ENCODE results near the gene PZP. TPM values are rescaled to one million over a fixed set of nuclear protein-coding genes. Genes with fewer than 3 reads are reported as not detected.

PZP gene
- total and polyA plus RNA-seq, 2 donors (not counting 1 experiment from before 2014, with no cell fraction given), result not detected

DNA sequence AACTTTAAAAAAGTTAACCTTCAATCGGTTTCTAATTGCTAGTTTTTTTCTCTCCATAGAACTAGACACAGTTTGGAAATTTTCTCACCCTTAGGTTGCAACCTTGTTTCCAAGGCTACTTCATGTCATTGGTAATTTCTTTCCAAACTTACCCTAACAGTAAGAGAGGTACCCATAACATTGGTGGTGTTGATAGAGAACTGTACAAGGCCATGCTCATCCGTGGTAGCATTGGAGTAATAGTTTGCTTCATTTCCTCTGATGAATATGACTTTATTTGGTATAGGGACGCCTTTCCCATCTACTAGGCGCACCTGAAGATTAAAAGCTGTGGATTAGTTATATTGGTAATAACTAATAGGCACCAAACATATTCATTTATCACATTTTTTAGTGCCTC lies 104.1 kb downstream of the PZP start:
- Mint-ChIP-seq H3K4me1 (no peaks in the 10 kb centered on the region), H3K4me3 (no peak overlapping the region), H3K9me3 (ENCODE audit: insufficient read depth) (no peaks in the 10 kb centered on the region), H3K27ac (no peak overlapping the region), H3K27me3 (peaks cover 3% of the 10 kb centered on the region)
- no peak for DNase-seq
- Histone ChIP-seq H3K9me3 (ENCODE audit: control extremely low read depth in 1 of 3, control insufficient read depth in 2 of 3, insufficient read depth in 1 of 3, low read length in 2 of 3) (no peaks in the 10 kb centered on the region), H3K4me1 (ENCODE audit: control insufficient read depth in 2 of 2, insufficient read depth in 2 of 2, low read length in 2 of 2) (no peaks in the 10 kb centered on the region), H3K4me2 (replicated peaks; ENCODE audit: low read depth, low read length, poor library complexity, severe bottlenecking) (no peak overlapping the region), H3K9ac (ENCODE audit: low read length) (no peak overlapping the region), H3K27ac (ENCODE audit: low read length in 2 of 2) (no peak overlapping the region), H3K36me3 (replicated peaks in 1 of 2; ENCODE audit: control extremely low read depth in 1 of 2, control insufficient read depth in 1 of 2, extremely low read depth in 1 of 2, insufficient read depth in 2 of 2, low read length in 1 of 2) (no peaks in the 10 kb centered on the region), H2AFZ (ENCODE audit: insufficient read depth, low read depth, low read length, poor library complexity, severe bottlenecking) (no peak overlapping the region), H4K20me1 (ENCODE audit: control insufficient read depth, insufficient read depth, low read length, poor library complexity, severe bottlenecking) (no peaks in the 10 kb centered on the region), H3K27me3 (replicated peaks in 1 of 4; ENCODE audit: control extremely low read depth in 1 of 4, control insufficient read depth in 3 of 4, insufficient read depth in 4 of 4, low read length in 3 of 4) (no peaks in the 10 kb centered on the region), H3K4me3 (ENCODE audit: control extremely low read depth in 1 of 5, extremely low read depth in 1 of 5, insufficient read depth in 1 of 5, low read depth in 2 of 5, low read length in 4 of 5) (no peak overlapping the region), H3K79me2 (ENCODE audit: control insufficient read depth, insufficient read depth, low read length) (no peaks in the 10 kb centered on the region)
- ChIA-PET CTCF (no interaction called here), POLR2A (no interaction called here)
- TF ChIP-seq EZH2 (IDR thresholded peaks at IDR 0.05; ENCODE audit: borderline replicate concordance, insufficient read depth, low read depth, low read length, poor library complexity, severe bottlenecking) (no peak), CTCF (IDR thresholded peaks at IDR 0.05) (no peak)
- no peak for ATAC-seq (ENCODE audit: low read depth)
- intact Hi-C loops (cut with micrococcal nuclease), result no loop called here
- WGBS (ENCODE audit: insufficient coverage), result no CpG with 5 or more reads among the region's 4 CpGs

GRCh38 chr12:9103050-9103849 lies 104.9 kb downstream of the PZP start:
- no peak for ATAC-seq (ENCODE audit: low read depth)
- no peaks in the 10 kb centered on the region for H3K36me3 ChIP-seq (replicated peaks in 1 of 2; ENCODE audit: control extremely low read depth in 1 of 2, control insufficient read depth in 1 of 2, extremely low read depth in 1 of 2, insufficient read depth in 2 of 2, low read length in 1 of 2)
- H3K9me3 Mint-ChIP-seq (ENCODE audit: insufficient read depth), result no peaks in the 10 kb centered on the region
- no peak overlapping the region for H3K9ac ChIP-seq (ENCODE audit: low read length)
- no peaks in the 10 kb centered on the region for H3K4me1 ChIP-seq (ENCODE audit: control insufficient read depth in 2 of 2, insufficient read depth in 2 of 2, low read length in 2 of 2)
- ChIA-PET POLR2A (no interaction called here), CTCF (no interaction called here)
- H3K27ac ChIP-seq (ENCODE audit: low read length in 2 of 2), result no peak overlapping the region
- H3K4me1 Mint-ChIP-seq, result no peaks in the 10 kb centered on the region
- H3K4me3 ChIP-seq (ENCODE audit: control extremely low read depth in 1 of 5, extremely low read depth in 1 of 5, insufficient read depth in 1 of 5, low read depth in 2 of 5, low read length in 4 of 5), result no peak overlapping the region
- H3K27me3 ChIP-seq (replicated peaks in 1 of 4; ENCODE audit: control extremely low read depth in 1 of 4, control insufficient read depth in 3 of 4, insufficient read depth in 4 of 4, low read length in 3 of 4), result no peaks in the 10 kb centered on the region
- H3K27me3 Mint-ChIP-seq, result no peaks in the 10 kb centered on the region
- no peak overlapping the region for H3K27ac Mint-ChIP-seq
- no peak for DNase-seq
- no CpG with 5 or more reads among the region's 4 CpGs for WGBS (ENCODE audit: insufficient coverage)
- H4K20me1 ChIP-seq (ENCODE audit: control insufficient read depth, insufficient read depth, low read length, poor library complexity, severe bottlenecking), result no peaks in the 10 kb centered on the region
- H3K4me3 Mint-ChIP-seq, result no peak overlapping the region
- intact Hi-C loops (cut with micrococcal nuclease), result no loop called here
- H2AFZ ChIP-seq (ENCODE audit: insufficient read depth, low read depth, low read length, poor library complexity, severe bottlenecking), result no peak overlapping the region
- H3K9me3 ChIP-seq (ENCODE audit: control extremely low read depth in 1 of 3, control insufficient read depth in 2 of 3, insufficient read depth in 1 of 3, low read length in 2 of 3), result no peaks in the 10 kb centered on the region
- H3K79me2 ChIP-seq (ENCODE audit: control insufficient read depth, insufficient read depth, low read length), result no peaks in the 10 kb centered on the region
- H3K4me2 ChIP-seq (replicated peaks; ENCODE audit: low read depth, low read length, poor library complexity, severe bottlenecking), result no peak overlapping the region
- TF ChIP-seq EZH2 (IDR thresholded peaks at IDR 0.05; ENCODE audit: borderline replicate concordance, insufficient read depth, low read depth, low read length, poor library complexity, severe bottlenecking) (no peak), CTCF (IDR thresholded peaks at IDR 0.05) (no peak)

Measured in B cell (primary cell).